Measurements from ENCODE around the gene CEP85. TPM values are rescaled to one million over a fixed set of nuclear protein-coding genes. Genes with fewer than 3 reads are reported as not detected.

Gene CEP85
- total RNA-seq, 1 experiment from 2014 or later = 37.2 TPM

DNA sequence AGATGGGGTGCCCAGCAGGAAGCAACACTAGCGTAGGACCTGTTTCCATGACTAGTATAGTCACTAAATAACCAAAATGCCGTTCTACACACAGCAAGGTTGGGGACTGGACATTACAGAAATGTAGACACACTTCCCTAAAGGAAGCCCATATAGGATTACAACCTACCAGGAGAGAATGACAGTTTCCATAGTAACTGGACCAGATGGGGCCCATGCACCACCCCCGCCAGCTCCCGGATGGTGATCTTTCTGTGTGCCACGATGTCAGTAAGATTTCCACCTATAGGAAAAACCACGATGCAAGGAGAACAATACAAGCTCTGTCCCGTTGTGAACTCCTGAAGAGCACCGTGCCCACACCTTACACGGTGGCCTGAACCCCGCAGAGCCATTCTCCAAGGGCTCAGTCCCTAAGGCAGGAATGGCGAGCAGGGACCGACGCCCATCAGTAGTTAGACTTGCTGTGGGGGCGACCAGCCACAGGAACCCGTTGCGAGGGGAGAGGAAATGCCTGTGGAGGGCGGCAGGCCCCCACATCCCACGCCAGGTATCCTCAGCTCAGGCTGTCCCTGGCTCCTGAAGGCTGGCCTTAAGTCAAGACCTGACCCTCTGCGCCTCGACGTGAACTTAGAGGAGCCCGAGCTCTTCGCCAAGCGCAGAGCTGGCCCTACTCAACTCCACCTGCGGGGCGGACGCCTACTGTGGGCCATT is 13.6 kb upstream of the CEP85 start:
- no peak overlapping the region for H3K9ac ChIP-seq (ENCODE audit: low read length)
- ChIA-PET POLR2A (interaction anchor here (1.1 kb wide), 2 partner anchors 13 to 15 kb away, joined by 3 to 4 read pairs; no protein-coding TSS in a partner anchor), RAD21 (ENCODE audit: low non-redundant PET in 1 of 2, low total read pairs in 2 of 2, uncharacterized antibody in 2 of 2, unreplicated experiment in 2 of 2) (no interaction called here), CTCF (interaction anchor here (3.7 kb wide), 1 partner anchor 13 kb away, joined by 29 read pairs; the partner anchor contains the start of gene CEP85)
- H3K4me3 ChIP-seq (replicated peaks in 1 of 2; ENCODE audit: low read depth in 1 of 2, low read length in 2 of 2) = no peak overlapping the region
- no peaks in the 10 kb centered on the region for H3K36me3 ChIP-seq (ENCODE audit: control insufficient read depth in 1 of 2, insufficient read depth in 2 of 2, low read length in 2 of 2)
- ATAC-seq (peak; percentile 49; the same call in 1 of the 2 replicates), DNase-seq (ENCODE audit: low read depth, low spot score) (no peak)
- H3K4me1 ChIP-seq (ENCODE audit: control insufficient read depth in 1 of 2, insufficient read depth in 2 of 2, low read length in 2 of 2) = peaks cover 9 to 10% of the 10 kb centered on the region in 2 experiments; a peak in 2 of 4 replicates
- H3K4me2 ChIP-seq (ENCODE audit: low read length) = no peak overlapping the region; the same call in 1 of the 2 replicates
- no peaks in the 10 kb centered on the region for H3K27me3 ChIP-seq (ENCODE audit: insufficient read depth, low read length)
- no TSS peak for BruUV-seq (replicated peaks)
- intact Hi-C loops (cut with micrococcal nuclease) = no loop called here
- no peaks in the 10 kb centered on the region for H4K20me1 ChIP-seq (ENCODE audit: insufficient read depth)
- TF ChIP-seq CBX3 (IDR thresholded peaks at IDR 0.05; ENCODE audit: low read depth) (no peak), CEBPB (IDR thresholded peaks at IDR 0.05; ENCODE audit: low read depth) (no peak)
- TF ChIP-seq, protein P1, sequence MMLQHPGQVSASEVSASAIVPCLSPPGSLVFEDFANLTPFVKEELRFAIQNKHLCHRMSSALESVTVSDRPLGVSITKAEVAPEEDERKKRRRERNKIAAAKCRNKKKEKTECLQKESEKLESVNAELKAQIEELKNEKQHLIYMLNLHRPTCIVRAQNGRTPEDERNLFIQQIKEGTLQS (IDR thresholded peaks at IDR 0.05) = no peak
- no peaks in the 10 kb centered on the region for H3K79me2 ChIP-seq (ENCODE audit: insufficient read depth, low read length)
- H3K9me3 ChIP-seq (ENCODE audit: control insufficient read depth in 1 of 2, insufficient read depth in 1 of 2, low read depth in 1 of 2, low read length in 2 of 2) = no peaks in the 10 kb centered on the region
- H2AFZ ChIP-seq (ENCODE audit: low read depth, low read length, poor library complexity, severe bottlenecking) = no peak overlapping the region
- no peak overlapping the region for H3K27ac ChIP-seq (ENCODE audit: low read depth, low read length)
- no peaks in the 10 kb centered on the region for H3K9me2 ChIP-seq (ENCODE audit: insufficient read depth)

DNA sequence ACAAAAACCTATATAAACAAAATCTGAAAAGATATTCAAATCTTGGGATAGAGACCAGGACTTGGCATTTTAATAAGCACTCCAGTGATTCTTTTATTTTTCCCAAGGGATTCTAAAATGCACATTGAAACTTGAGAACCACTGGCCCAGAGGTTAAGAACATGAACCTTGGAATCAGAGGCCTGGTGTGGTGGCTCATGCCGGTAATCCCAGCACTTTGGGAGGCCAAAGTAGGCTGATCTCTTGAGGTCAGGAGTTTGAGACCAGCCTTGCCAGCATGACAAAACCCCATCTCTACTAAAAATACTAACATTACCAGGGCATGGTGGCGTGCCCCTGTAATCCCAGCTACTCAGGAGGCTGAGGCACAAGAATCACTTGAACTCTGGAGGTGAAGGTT is 12.9 kb upstream of the CEP85 start:
- no peak overlapping the region for H3K27ac ChIP-seq (ENCODE audit: low read depth, low read length)
- no peaks in the 10 kb centered on the region for H4K20me1 ChIP-seq (ENCODE audit: insufficient read depth)
- no peaks in the 10 kb centered on the region for H3K79me2 ChIP-seq (ENCODE audit: insufficient read depth, low read length)
- ATAC-seq = no peak
- TF ChIP-seq SRF (IDR thresholded peaks at IDR 0.05; ENCODE audit: low read depth) (no peak), SP1 (IDR thresholded peaks at IDR 0.05; ENCODE audit: low read depth) (no peak), EZH2phosphoT487 (IDR thresholded peaks at IDR 0.05; ENCODE audit: borderline replicate concordance) (no peak), POLR2AphosphoS5 (IDR thresholded peaks at IDR 0.05; ENCODE audit: low read depth, low read length) (no peak), TCF7L2 (IDR thresholded peaks at IDR 0.05; ENCODE audit: borderline replicate concordance, extremely low read depth, insufficient read depth, insufficient read length) (no peak), SIN3A (IDR thresholded peaks at IDR 0.05; ENCODE audit: low read depth) (no peak)
- TF ChIP-seq, protein P2, sequence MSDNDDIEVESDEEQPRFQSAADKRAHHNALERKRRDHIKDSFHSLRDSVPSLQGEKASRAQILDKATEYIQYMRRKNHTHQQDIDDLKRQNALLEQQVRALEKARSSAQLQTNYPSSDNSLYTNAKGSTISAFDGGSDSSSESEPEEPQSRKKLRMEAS (IDR thresholded peaks at IDR 0.05) = no peak
- TF ChIP-seq, protein P3, sequence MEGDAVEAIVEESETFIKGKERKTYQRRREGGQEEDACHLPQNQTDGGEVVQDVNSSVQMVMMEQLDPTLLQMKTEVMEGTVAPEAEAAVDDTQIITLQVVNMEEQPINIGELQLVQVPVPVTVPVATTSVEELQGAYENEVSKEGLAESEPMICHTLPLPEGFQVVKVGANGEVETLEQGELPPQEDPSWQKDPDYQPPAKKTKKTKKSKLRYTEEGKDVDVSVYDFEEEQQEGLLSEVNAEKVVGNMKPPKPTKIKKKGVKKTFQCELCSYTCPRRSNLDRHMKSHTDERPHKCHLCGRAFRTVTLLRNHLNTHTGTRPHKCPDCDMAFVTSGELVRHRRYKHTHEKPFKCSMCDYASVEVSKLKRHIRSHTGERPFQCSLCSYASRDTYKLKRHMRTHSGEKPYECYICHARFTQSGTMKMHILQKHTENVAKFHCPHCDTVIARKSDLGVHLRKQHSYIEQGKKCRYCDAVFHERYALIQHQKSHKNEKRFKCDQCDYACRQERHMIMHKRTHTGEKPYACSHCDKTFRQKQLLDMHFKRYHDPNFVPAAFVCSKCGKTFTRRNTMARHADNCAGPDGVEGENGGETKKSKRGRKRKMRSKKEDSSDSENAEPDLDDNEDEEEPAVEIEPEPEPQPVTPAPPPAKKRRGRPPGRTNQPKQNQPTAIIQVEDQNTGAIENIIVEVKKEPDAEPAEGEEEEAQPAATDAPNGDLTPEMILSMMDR (IDR thresholded peaks at IDR 0.05 in 2 of 3, conservative IDR thresholded peaks at IDR 0.05 in 1 of 3; ENCODE audit: borderline replicate concordance in 1 of 3, insufficient read depth in 1 of 3, low read depth in 2 of 3, low read length in 2 of 3) = no peak
- no peaks in the 10 kb centered on the region for H3K36me3 ChIP-seq (ENCODE audit: control insufficient read depth in 1 of 2, insufficient read depth in 2 of 2, low read length in 2 of 2)
- no peaks in the 10 kb centered on the region for H3K9me2 ChIP-seq (ENCODE audit: insufficient read depth)
- H3K9me3 ChIP-seq (ENCODE audit: control insufficient read depth in 1 of 2, insufficient read depth in 1 of 2, low read depth in 1 of 2, low read length in 2 of 2) = no peaks in the 10 kb centered on the region
- RAD21 ChIA-PET (ENCODE audit: low non-redundant PET in 1 of 2, low total read pairs in 2 of 2, uncharacterized antibody in 2 of 2, unreplicated experiment in 2 of 2) = no interaction called here
- CTCF ChIA-PET = interaction anchor here (3.7 kb wide), 1 partner anchor 13 kb away, joined by 29 read pairs; the partner anchor contains the start of gene CEP85
- H3K4me3 ChIP-seq (replicated peaks in 1 of 2; ENCODE audit: low read depth in 1 of 2, low read length in 2 of 2) = no peak overlapping the region
- intact Hi-C loops (cut with micrococcal nuclease) = no loop called here
- POLR2A ChIA-PET = interaction anchor here (1.1 kb wide), 2 partner anchors 13 to 14 kb away, joined by 3 to 4 read pairs; no protein-coding TSS in a partner anchor
- H3K4me2 ChIP-seq (ENCODE audit: low read length) = no peak overlapping the region
- H3K4me1 ChIP-seq (ENCODE audit: control insufficient read depth in 1 of 2, insufficient read depth in 2 of 2, low read length in 2 of 2) = peaks cover 9 to 10% of the 10 kb centered on the region in 2 experiments; a peak in 2 of 4 replicates
- H3K27me3 ChIP-seq (ENCODE audit: insufficient read depth, low read length) = no peaks in the 10 kb centered on the region
- no TSS peak for BruUV-seq (replicated peaks)
- no peak overlapping the region for H3K9ac ChIP-seq (ENCODE audit: low read length)
- no peak overlapping the region for H2AFZ ChIP-seq (ENCODE audit: low read depth, low read length, poor library complexity, severe bottlenecking)
- DNase-seq (ENCODE audit: low read depth, low spot score) = no peak
